ENCODE measurements around the gene NOBOX.
"Not testable (repeated sequence)": the region's sequence is repeated elsewhere in the genome, so short reads cannot be mapped to it uniquely, and the experiment has no call there.

NOBOX gene

GRCh38 chr7:144391823-144392255 lies 11.7 kb downstream of the NOBOX start:
- no peak for DNase-seq (ENCODE audit: low read depth in 2 of 2)

DNA sequence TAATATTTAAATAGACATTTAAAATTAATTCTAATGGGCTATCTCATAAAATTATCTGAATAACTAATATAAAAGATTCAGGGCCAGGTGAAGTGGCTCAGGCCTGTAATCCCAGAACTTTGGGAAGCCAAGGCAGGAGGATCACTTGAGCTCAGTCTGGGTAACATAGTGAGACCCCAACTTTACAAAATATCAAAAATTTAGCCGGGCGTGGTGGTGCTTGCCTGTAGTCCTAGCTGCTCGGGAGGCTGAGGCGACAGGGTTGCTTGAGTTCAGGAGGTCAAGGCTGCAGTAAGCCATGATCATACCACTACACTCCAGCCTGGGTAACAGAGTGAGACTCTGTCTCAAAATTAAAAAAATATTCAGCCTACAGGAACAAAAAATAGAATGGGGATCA lies 12.5 kb downstream of the NOBOX start:
- no peak for DNase-seq (ENCODE audit: low read depth in 2 of 2)

GRCh38 chr7:144390481-144390880 lies 13.0 kb downstream of the NOBOX start:
- no peak for DNase-seq (ENCODE audit: low read depth in 2 of 2)

DNA sequence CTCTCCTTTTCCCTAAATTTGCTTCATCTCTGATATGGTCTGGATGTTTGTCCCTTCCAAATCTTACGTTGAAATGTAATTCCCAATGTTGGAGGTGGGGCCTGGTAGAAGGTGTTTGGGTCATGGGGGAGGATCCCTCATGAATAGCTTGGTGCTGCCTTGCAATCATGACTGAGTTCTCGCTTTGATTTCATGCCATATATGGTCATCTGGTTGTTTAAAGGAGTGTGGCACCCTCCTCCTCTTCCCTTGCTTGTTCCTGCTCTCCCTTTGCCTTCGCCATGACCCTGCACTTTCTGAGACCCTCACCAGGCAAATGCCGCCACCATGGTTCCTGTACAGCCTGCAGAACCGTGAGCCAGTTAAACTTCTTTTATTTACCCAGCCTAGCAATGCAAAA lies 14.5 kb downstream of the NOBOX start:
- no peak for DNase-seq (ENCODE audit: low read depth in 2 of 2)

DNA sequence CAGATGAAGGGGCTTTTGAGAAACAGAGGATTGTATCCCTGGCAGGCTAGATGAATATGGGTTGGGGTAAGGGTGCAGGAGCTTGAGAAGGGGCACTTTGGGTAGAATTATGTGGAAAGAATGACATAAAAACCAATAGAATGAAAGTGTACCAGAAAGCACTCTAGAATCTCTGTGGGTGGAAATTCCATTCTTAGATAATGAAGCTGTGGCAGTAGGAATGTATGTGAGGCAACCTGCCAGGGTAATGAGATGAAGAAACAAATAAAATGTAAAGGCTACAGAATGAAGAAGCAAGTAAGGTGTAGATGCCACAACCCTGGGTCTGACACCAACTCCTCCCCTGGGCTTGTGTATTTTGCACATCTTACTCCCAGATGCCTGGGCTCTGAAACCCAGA lies 16.8 kb downstream of the NOBOX start:
- no peak for DNase-seq (ENCODE audit: low read depth in 2 of 2)

GRCh38 chr7:144384555-144385245 lies 18.8 kb downstream of the NOBOX start:
- peak in 1 of 2 donors; percentile 10 for DNase-seq (ENCODE audit: low read depth in 2 of 2)

DNA sequence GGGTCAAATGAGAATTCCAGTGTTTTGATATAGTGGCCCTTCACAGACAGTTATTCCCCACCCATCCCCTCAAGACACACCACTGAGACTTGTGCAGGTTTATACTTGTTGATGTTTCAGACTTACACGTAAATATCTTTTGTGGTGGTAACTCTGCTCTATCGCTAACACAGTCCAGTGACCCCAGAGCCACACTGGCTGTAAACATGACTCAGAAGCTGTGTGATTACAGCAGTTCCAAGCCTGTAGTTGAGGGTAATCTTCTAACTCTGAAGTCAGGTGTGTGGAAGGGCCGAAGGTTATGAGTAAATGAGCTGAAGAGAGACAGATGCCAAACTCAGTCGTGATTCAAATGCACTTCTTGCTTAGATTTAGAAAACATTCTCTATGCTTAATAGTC lies 19.4 kb downstream of the NOBOX start:
- no peak for DNase-seq (ENCODE audit: low read depth in 2 of 2)

DNA sequence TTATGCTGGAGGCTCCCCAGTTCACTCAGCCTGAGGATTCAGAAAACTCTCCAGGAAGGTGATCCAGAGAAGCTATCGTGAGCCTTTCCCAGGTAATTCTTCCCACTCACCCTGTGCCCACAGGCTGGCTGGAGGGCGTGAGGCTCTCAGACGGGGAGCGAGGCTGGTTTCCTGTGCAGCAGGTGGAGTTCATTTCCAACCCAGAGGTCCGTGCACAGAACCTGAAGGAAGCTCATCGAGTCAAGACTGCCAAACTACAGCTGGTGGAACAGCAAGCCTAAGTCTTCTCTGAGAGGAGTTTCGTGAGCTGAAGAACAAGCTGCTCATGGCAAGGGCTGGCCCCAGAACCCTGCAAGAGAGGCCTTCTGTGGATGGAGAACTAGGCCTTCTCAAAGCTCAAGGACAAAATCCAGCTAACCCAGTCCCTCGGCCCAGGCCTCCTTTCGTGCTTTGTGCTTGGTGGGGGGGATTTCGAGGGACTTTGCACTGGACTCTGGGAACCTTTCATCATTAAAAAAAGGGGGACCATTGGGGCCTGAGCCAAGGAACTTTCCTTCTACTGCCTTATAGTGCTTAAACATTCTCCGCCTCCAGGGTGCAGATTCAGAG lies 23.6 kb downstream of the NOBOX start:
- no peak for DNase-seq (ENCODE audit: low read depth in 2 of 2)

DNA sequence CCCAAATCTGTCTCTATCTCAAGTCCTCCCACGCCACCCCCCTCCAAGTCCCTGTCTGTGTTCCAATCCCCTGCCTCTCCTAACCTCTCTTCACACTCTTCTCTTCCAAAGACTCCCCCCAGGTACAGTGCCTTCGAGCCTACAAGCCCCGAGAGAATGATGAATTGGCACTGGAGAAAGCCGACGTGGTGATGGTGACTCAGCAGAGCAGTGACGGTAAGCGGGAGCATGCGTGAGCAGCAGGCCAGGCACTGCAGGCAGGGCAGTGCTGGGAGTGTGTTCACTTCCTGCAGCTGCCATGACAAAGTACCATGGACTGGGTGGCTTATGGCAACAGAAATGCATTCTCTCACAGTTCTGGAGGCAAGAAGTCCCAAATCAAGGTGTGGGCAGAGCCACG lies 24.8 kb downstream of the NOBOX start:
- DNase-seq (ENCODE audit: low read depth in 2 of 2) = no peak

DNA sequence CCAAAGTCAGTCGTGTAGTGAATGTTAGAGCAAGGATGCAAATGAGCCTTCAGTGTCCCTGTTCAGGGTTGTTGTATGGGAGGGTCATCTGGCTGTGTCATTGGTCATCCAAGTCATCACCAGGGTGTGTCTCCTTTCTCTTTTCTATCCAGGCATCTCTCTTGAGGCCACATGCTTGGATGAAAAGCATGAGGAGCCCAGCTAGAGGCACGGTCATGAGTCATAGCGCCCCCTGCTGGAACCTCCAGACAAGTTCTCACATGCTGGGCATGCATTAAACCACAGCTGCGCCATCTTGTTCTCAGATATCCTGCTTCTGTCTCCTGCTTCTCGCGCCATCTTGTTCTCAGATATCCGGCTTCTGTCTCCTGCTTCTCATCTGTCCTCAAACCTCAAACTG lies 34.3 kb downstream of the NOBOX start:
- not testable (repeated sequence) for DNase-seq (ENCODE audit: low read depth in 2 of 2)

- DNase-seq (ENCODE audit: low read depth in 2 of 2) = not testable (repeated sequence)
Observed at GRCh38 chr7:144367250-144367649, 36.2 kb downstream of the NOBOX start.

DNA sequence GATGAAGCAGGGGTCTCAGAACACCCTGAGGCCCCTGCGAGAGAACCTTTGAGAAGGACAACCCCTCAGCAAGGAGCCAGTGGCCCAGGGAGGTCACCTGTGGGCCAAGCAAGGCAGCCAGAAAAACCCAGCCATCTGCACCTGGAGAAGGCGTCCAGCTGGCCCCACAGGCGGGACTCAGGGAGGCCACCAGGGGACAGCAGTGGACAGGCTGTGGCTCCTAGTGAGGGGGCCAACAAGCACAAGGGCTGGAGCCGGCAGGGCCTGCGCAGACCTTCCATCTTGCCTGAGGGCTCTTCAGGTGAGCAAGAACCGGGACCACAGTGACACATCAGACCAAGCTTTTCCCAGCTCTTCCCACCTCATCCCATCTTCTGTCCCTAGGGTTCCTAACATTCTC lies 38.0 kb downstream of the NOBOX start:
- not testable (repeated sequence) for DNase-seq (ENCODE audit: low read depth in 2 of 2)

DNA sequence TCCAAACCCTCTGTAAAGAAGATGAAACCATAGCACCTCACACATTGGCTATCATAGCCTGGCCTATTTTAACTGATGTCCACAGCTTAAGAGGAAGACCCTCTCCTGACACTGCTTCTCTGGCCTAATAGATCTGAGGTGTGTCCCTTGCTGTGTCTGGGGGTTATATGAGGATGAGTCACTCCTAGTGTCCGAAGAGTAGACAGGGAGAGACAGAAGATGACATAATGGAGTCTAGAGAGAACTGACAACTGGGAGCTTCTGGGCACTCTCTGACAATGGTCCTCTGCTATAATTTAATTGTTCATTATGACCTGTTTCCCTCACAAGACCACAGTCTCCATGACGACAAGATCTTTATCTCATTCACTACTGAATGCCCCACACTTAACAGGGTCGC lies 41.4 kb downstream of the NOBOX start:
- DNase-seq (ENCODE audit: low read depth in 2 of 2) = not testable (repeated sequence)

- not testable (repeated sequence) for DNase-seq (ENCODE audit: low read depth in 2 of 2)
Observed at GRCh38 chr7:144356860-144357259, 46.6 kb downstream of the NOBOX start.

DNA sequence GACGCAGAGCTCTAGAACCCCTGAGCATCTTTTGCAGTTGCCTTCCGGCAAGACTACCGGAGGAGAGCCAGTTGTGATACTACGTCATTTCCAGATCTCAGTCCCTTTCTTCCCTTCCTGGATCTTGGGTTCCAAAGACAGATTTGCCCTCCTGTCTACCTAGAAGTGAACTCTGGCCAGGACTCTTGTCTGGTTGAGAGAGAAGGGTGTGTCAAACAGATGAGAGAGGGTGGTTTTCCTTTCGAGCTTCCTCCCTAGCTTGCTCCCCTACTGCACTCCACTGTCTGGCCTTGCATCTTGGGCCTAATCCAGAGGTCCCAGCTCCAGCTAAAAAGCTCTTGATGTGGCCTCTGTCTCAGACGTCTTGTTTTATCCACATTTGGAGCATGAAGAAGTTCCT lies 47.3 kb downstream of the NOBOX start:
- not testable (repeated sequence) for DNase-seq (ENCODE audit: low read depth in 2 of 2)

- DNase-seq (ENCODE audit: low read depth in 2 of 2) = not testable (repeated sequence)
Observed at GRCh38 chr7:144355176-144355822, 48.2 kb downstream of the NOBOX start, which contains the start of gene ARHGEF5. Gene ARHGEF5, plus strand, starts transcription at chr7:144355402. Its CDS starts 7,268 bp downstream, at chr7:144362670.

- not testable (repeated sequence) for DNase-seq (ENCODE audit: low read depth in 2 of 2)
Observed at GRCh38 chr7:144351667-144352066, 51.8 kb downstream of the NOBOX start.

DNA sequence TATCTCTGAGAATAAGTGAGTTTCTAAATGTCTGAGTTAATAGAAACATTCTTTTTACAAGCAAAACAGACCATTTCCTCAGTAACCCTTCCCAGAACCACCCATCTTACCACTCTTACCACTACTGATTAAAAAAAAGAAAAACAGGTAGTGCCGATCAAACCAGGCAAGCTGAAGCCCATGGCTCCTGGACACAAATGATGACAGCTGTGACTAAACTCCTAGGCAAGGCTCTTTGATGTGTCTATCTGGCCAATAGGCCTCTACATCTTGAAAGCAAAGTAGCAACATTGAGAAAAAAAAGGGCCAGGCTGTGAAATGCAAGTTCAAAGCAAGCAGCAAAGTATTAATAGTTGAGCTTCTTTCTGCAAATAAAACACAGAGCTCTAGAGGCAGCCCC lies 54.9 kb downstream of the NOBOX start:
- not testable (repeated sequence) for DNase-seq (ENCODE audit: low read depth in 2 of 2)

Data from activated CD8-positive, alpha-beta memory T cell treated with anti-CD3 and anti-CD28 coated beads for 4 hours (primary cell).